T-helper 1 cell treated with Interleukin-12 subunit alpha and Interleukin-12 subunit beta and Interleukin-4 antibody, amounts not matched to agents 30 μg/mL and 1 μg/mL, for 36 hours (primary cell): ENCODE data around the gene ARHGAP26.

ENCODE experiments used
- H3K27ac Mint-ChIP-seq: one replicate; pipeline ENCODE4 v1.8.0; 2021; ENCODE audit warnings: mild to moderate bottlenecking, mixed read lengths
- H3K27me3 Mint-ChIP-seq: one replicate; pipeline ENCODE4 v1.8.0; 2021; ENCODE audit warnings: low read depth, mixed read lengths
- H3K36me3 Mint-ChIP-seq: one replicate; pipeline ENCODE4 v1.8.0; 2021; ENCODE audit warnings: low read depth, mixed read lengths
- H3K4me1 Mint-ChIP-seq: one replicate; pipeline ENCODE4 v1.8.0; 2021; ENCODE audit warnings: low read depth, mixed read lengths
- H3K4me3 Mint-ChIP-seq: one replicate; pipeline ENCODE4 v1.8.0; 2021; ENCODE audit warnings: mild to moderate bottlenecking, moderate library complexity, mixed read lengths
- H3K9me3 Mint-ChIP-seq: one replicate; pipeline ENCODE4 v1.8.0; 2021; ENCODE audit warnings: mixed read lengths

The ARHGAP26 gene, protein sequence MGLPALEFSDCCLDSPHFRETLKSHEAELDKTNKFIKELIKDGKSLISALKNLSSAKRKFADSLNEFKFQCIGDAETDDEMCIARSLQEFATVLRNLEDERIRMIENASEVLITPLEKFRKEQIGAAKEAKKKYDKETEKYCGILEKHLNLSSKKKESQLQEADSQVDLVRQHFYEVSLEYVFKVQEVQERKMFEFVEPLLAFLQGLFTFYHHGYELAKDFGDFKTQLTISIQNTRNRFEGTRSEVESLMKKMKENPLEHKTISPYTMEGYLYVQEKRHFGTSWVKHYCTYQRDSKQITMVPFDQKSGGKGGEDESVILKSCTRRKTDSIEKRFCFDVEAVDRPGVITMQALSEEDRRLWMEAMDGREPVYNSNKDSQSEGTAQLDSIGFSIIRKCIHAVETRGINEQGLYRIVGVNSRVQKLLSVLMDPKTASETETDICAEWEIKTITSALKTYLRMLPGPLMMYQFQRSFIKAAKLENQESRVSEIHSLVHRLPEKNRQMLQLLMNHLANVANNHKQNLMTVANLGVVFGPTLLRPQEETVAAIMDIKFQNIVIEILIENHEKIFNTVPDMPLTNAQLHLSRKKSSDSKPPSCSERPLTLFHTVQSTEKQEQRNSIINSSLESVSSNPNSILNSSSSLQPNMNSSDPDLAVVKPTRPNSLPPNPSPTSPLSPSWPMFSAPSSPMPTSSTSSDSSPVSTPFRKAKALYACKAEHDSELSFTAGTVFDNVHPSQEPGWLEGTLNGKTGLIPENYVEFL

DNA sequence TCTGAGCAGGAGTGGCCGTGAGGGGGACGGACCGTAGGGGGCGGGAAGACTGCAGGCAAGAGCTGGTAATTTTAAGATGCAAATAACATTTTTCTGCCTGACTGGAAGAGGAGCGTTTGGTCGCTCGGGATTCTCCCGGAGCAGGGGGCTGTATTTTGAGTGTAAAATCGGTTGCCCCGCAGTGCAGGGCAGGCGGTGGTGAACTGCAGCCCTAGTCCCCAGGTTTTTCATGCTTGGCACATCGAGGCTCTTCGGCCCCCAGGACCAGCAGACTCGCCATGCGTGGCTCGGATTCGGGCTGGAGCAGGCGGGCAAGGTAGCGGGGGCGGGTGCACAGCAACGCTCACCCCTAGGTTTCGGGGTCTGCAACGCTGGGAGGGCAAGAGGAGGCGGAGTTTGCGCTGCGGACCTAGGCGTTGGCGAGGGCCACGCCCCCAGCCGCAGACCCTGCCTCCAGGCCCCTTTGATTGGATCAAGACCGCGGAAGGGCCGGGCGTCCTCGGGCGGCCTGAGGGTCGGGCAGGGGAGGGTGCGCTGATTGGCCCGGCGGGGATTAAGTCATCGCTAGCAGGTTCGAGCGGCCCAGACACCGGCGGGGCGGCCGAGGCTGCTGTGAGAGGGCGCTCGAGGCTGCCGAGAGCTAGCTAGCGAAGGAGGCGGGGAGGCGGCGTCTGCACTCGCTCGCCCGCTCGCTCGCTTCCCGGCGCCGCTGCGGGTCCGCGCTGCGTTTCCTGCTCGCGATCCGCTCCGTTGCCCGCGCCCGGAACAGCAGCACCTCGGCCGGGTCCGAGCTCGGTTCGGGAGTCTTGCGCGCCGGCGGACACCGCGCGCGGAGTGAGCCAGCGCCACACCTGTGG is at the start of gene ARHGAP26:
TSS of gene ARHGAP26 (plus strand) at position 585 of the 857 bp plus-strand sequence. CDS start 385 bp downstream, outside the sequence.
- Mint-ChIP-seq H3K27me3 (no peaks in the 10 kb centered on the region), H3K36me3 (no peaks in the 10 kb centered on the region), H3K4me1 (peaks cover 33% of the 10 kb centered on the region), H3K27ac (peak within 1 kb of the TSS; percentile 86), H3K4me3 (peak within 1 kb of the TSS; percentile 95), H3K9me3 (no peaks in the 10 kb centered on the region)

DNA sequence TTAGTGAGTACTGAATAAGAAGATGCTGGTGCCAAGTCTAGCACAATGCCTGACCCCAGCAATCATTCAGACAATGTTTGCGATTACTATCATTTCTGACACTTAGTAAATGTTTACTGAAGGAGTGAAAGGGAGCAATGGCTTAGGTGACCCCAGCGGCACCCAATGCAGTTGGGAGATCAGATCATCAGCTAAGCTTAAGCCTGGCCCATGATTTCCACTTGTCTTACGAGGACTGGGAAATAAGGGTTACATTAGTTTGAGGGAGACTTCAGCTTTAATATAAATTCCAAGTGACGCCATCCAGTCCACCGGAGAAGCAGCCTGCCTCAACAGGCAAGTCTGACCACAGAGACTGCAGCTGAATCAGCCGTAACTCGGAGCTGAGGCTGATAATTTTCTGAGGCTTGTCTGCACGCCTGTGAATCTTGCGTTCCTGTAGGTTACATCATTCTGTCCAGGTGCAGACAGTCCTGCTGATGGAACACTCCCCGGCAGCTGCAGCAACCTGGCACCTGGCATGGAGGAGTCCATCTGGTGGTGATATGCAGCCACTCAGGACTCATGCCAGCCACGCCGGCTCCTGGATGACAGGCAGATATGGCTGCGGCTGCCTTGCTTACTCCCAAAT is 49.4 kb upstream of the ARHGAP26 start:
- H3K4me3 Mint-ChIP-seq: no peak overlapping the region
- H3K36me3 Mint-ChIP-seq: no peaks in the 10 kb centered on the region
- peaks cover 4% of the 10 kb centered on the region for H3K27me3 Mint-ChIP-seq
- no peak overlapping the region for H3K27ac Mint-ChIP-seq
- H3K9me3 Mint-ChIP-seq: no peaks in the 10 kb centered on the region
- no peaks in the 10 kb centered on the region for H3K4me1 Mint-ChIP-seq

DNA sequence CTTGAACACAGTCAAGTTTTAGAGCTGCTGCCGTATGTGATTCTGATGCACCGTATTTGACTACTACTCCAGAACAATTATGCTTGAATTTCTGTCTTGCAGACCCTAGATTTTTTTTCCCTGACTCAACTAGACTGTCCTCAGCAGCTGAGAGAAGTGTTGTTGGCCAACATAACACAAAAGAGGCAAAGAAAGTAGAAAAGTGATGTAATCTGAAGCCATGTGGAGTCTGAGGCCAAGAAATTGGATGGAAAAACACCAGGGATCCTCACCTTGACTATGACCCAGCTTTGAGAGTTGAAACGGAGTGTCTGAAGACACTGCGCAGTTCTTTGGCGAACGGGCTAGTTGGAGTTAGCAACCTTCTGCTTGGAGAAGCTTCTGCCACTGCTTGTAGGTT is 48.0 kb upstream of the ARHGAP26 start:
- Mint-ChIP-seq H3K27me3 (no peaks in the 10 kb centered on the region), H3K27ac (no peak overlapping the region), H3K9me3 (no peaks in the 10 kb centered on the region), H3K4me3 (no peak overlapping the region), H3K36me3 (no peaks in the 10 kb centered on the region), H3K4me1 (peaks cover 7% of the 10 kb centered on the region)

DNA sequence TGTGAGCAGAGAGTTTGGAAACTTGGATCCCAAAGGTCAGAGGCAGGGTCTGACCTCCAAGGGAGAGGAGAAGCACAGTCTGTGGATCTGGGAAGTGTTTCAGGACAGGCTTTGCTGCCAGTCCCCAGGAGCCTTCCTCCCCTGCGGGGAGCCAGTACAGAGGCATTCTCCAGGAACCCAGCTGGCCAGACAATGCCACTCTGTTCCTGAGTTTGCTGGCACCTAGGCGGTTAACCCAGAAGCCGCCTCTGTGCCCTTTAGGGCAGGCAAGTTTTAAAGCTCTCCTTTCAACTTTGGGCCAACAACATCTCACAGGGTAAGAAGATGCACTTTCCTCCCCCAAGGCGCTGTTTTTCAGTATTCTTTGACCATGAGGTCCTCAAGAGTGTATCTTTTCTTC is 47.3 kb upstream of the ARHGAP26 start:
- no peak overlapping the region for H3K27ac Mint-ChIP-seq
- no peaks in the 10 kb centered on the region for H3K9me3 Mint-ChIP-seq
- H3K27me3 Mint-ChIP-seq: no peaks in the 10 kb centered on the region
- H3K4me3 Mint-ChIP-seq: no peak overlapping the region
- H3K36me3 Mint-ChIP-seq: no peaks in the 10 kb centered on the region
- peaks cover 7% of the 10 kb centered on the region for H3K4me1 Mint-ChIP-seq

DNA sequence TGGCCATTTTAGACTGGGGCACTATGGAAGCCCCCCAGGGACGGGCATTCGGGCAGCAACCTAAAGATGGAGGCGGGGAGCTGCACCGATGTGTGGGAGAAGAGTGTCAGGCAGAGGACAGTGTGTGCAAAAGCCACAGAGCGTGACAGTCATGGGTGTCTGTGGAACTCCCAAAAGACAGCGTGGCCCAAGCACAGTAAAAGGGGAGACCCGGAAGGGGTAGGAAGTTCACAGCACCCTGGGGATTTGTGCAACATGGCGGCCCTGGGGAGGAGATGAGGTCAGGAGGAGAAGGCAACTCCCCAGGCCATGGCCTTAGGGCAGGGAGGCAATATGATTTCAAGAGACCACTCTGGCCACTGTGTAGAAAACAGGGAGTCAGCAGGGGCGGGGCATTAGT is 45.4 kb upstream of the ARHGAP26 start:
- no peaks in the 10 kb centered on the region for H3K9me3 Mint-ChIP-seq
- no peaks in the 10 kb centered on the region for H3K36me3 Mint-ChIP-seq
- peaks cover 7% of the 10 kb centered on the region for H3K4me1 Mint-ChIP-seq
- H3K27ac Mint-ChIP-seq: no peak overlapping the region
- no peak overlapping the region for H3K4me3 Mint-ChIP-seq
- H3K27me3 Mint-ChIP-seq: no peaks in the 10 kb centered on the region

DNA sequence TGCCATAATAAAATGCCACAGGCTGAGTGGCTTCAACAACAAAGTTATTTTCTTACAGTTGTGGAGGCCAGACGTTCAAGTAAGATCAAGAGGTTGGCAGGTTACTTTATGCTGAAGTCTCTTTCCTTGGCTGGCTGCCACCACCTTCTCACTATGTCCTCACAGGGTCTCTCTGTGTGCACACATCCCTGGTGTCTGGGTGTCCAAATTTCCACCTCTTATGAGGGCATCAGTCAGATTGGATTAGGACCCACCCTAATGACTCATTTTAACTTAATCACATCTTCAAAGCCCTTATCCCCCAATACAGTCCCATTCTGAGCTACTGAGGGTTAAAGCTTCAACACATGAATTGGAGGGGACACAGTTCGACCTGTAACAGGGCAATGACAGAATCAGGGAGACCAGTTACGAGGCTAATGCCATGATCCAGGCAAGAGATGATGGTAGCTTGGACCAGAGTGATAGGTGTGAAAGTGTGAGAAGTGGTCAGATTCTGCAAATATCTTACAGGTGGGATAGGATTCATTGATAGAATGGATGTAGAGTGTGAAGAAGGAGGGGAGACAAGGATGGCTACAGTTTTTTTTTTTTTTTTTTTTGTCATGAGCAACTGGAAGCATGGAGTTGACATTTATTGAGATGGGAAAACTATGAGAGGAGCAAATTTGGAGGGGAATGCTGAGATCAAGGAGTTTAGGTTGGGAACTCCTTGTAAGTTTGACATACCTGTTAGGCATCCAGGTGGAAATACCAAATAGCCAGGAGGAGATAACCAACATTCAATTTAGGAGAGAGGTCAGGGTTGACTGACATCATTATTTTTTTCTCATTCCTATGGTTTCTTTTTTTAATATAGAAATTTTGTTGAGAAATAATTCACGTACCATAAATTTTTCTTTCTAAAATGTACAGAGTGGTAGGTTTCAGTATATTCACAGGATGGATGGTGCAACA is 44.7 kb upstream of the ARHGAP26 start:
- no peak overlapping the region for H3K4me3 Mint-ChIP-seq
- H3K27ac Mint-ChIP-seq: no peak overlapping the region
- peaks cover 7% of the 10 kb centered on the region for H3K4me1 Mint-ChIP-seq
- no peaks in the 10 kb centered on the region for H3K27me3 Mint-ChIP-seq
- no peaks in the 10 kb centered on the region for H3K36me3 Mint-ChIP-seq
- H3K9me3 Mint-ChIP-seq: no peaks in the 10 kb centered on the region

DNA sequence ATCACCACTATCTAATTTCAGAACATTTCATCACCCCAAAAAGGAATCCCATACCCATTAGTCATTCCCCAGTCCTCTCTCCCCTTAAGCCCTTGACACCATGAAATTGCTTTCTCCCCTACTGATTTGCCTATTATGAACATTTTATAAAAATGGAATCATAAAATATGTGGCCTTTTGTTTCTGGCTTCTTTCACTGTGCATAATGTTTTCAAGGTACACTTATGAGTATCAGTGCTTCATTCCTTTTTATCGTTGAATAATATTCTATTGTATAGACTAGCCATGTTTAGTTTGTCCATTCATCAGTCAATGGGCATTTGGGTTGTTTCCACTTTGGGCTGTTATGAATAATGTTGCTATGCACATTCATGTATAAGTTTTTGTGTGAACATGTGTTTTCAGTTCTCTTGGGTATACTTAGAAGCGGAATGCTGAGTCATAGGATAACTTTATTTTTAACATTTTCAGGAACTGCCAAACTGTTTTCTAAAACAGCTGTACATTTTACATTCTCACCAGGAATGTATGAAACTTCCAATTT is 43.9 kb upstream of the ARHGAP26 start:
- H3K4me1 Mint-ChIP-seq: peaks cover 7% of the 10 kb centered on the region
- no peak overlapping the region for H3K4me3 Mint-ChIP-seq
- H3K36me3 Mint-ChIP-seq: no peaks in the 10 kb centered on the region
- no peaks in the 10 kb centered on the region for H3K27me3 Mint-ChIP-seq
- no peak overlapping the region for H3K27ac Mint-ChIP-seq
- no peaks in the 10 kb centered on the region for H3K9me3 Mint-ChIP-seq

DNA sequence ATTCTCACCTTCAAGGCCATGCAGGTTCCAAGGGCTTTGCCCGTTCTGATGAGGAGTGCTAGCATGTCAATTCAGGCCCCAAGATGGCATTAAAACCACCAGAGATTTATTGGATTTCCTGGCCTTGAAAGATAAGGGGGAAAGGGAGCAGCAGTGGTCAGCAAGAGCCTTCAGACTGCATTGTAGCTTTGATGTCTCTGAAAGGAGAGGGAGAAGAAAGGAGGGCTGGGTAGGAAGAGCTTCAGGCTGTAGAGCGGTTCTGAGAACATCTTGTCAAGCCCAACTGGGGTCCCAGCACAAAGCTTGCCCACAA is 42.5 kb upstream of the ARHGAP26 start:
- peaks cover 7% of the 10 kb centered on the region for H3K4me1 Mint-ChIP-seq
- no peaks in the 10 kb centered on the region for H3K9me3 Mint-ChIP-seq
- H3K36me3 Mint-ChIP-seq: no peaks in the 10 kb centered on the region
- H3K4me3 Mint-ChIP-seq: no peak overlapping the region
- no peak overlapping the region for H3K27ac Mint-ChIP-seq
- no peaks in the 10 kb centered on the region for H3K27me3 Mint-ChIP-seq

DNA sequence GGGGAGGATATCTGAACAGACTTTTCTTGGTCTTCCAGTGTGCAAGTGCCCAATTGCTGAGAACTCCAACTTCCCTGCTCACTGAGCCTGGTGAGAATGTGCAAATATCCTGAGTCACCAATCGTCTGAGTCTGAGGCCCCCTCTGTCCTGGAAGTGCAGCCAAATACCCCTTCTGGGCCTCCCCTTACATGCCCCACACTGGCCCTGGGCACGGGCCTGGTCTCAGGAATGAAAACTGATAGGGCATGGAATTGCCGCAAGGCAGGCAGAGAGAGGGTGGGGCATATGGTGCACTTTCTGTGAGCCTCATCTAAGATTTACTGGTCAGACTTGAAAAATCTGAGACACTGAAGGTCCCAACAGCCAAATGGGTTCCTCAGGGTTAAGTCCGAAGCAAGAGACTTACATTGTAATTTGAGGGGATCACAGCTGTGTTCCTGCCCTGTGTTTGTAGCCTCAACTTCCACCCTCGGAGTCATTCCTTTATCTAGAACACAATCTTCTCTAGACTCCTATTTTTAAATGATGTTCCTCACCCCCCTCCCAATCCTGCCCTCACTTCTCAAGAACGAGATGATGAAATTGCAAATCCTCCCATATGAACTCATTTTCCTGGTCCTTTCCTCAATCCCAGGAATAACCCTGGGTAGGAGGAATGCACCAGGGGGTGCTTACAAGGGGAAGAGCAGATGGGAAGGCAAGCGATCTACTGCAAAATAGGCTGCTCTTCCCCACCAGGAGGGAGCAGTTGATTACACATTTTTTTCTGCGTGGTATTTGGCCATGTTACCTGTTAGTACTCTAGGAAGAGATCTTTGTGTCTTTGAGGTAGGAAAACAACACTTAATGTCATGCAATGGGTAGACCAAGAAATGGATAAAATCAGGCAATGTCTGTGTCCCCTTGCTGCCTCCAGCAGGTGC is 34.6 kb upstream of the ARHGAP26 start:
- H3K9me3 Mint-ChIP-seq: no peaks in the 10 kb centered on the region
- peaks cover 12% of the 10 kb centered on the region for H3K4me1 Mint-ChIP-seq
- no peak overlapping the region for H3K4me3 Mint-ChIP-seq
- no peaks in the 10 kb centered on the region for H3K36me3 Mint-ChIP-seq
- no peak overlapping the region for H3K27ac Mint-ChIP-seq
- H3K27me3 Mint-ChIP-seq: peaks cover 10% of the 10 kb centered on the region

DNA sequence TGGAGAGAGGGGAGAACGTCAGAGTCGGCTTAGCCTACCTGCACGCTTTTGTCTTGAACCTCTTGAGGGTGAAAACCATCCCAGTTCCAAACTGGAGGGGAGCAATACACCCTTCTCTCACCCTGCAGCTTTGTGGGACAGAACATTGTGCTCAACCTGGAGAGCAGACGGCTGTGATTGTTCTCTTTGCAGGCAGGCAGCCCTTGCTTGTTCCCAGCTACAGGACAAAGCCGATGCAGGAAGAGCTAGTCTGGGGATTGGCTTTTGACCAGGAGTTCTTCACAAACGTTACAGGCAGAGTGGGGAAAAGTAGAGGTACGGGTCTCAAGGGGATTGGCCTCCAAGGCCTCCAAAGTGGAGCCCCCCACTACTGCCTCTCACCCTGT is 33.9 kb upstream of the ARHGAP26 start:
- H3K27ac Mint-ChIP-seq: no peak overlapping the region
- H3K9me3 Mint-ChIP-seq: no peaks in the 10 kb centered on the region
- peaks cover 12% of the 10 kb centered on the region for H3K4me1 Mint-ChIP-seq
- H3K4me3 Mint-ChIP-seq: no peak overlapping the region
- peaks cover 10% of the 10 kb centered on the region for H3K27me3 Mint-ChIP-seq
- H3K36me3 Mint-ChIP-seq: no peaks in the 10 kb centered on the region

DNA sequence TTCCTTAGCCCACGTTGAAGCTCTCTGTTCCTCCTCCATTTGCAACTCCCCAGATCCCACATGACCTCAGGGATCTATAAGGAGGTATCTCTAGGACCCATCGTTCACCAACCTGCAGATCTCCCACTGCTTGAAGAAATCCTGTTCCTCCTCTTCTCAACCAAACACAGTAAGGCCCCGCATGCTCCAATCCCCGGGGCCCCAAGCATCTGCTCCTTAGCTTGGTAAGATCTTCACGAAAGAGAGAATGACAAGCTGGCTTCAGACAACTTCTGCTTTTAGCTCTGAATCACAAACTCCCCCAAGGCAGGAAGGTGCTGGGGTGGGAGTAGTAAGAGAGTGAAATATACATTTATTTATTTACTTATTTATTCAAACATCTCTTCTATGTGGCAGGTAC is 33.0 kb upstream of the ARHGAP26 start:
- Mint-ChIP-seq H3K27ac (no peak overlapping the region), H3K27me3 (peaks cover 10% of the 10 kb centered on the region), H3K4me1 (peaks cover 12% of the 10 kb centered on the region)

DNA sequence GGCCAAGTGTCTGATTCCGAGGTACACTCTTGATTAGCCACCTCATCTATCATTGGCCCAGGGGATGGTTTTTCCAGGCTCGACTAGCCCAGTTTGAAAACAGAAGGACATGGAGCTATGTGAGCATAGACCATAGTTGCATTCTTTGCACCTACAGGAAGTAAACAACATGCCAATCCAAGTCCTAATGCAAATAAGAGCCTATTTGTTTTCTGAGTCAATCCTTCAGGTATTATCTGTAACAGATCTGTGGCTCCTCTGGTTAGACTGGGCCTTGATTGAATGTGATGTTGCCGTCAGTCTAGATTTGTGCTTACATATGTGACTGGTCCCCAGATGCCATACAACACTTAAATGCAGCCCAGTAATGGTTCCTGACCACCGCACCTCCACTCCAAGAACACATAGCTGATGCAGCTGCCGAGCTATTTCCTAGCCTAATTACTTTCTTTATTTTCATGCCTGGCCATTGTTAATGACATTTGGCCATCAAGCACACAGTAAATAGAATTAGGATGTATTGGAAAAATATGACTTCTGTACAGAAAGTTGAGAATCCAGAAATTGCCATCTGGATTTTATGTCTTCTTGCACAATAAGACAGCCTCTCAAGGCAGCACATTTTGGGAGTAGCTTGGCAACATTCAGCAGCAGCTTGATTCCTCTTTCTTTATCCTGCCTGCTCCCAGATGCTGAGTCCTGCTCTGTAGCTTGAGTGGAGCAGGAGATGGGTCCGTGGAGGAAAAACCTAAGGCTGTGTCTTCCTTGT is 29.5 kb upstream of the ARHGAP26 start:
- Mint-ChIP-seq H3K27me3 (peaks cover 16% of the 10 kb centered on the region), H3K27ac (no peak overlapping the region), H3K9me3 (no peaks in the 10 kb centered on the region), H3K4me1 (no peaks in the 10 kb centered on the region), H3K4me3 (no peak overlapping the region), H3K36me3 (no peaks in the 10 kb centered on the region)

More for the DNA sequence above, 33.0 kb upstream of the ARHGAP26 start:
- Mint-ChIP-seq H3K36me3 (no peaks in the 10 kb centered on the region), H3K9me3 (no peaks in the 10 kb centered on the region), H3K4me3 (no peak overlapping the region)
